HCT116 (cell line): ENCODE measurements around the gene HEPACAM2. TPM values are rescaled to one million over a fixed set of nuclear protein-coding genes. Genes with fewer than 3 reads are reported as not detected.

Source experiments
- ATAC-seq: fragments of 200-7000 bp; cut with Tn5 transposase; 2 replicates; pipeline ENCODE4 v1.9.1; 2020; ENCODE audit warnings: mild to moderate bottlenecking, moderate library complexity
- BruUV-seq: library from RNA; stranded (reverse); fragments of 400-500 nt; replicated peaks from 2 replicates; lab custom pipeline; 2021; lab: Mats Ljungman, UMichigan
- CTCF ChIA-PET: fragments of 300-600 bp; sonication (Branson Sonifier 250); formaldehyde crosslinking; loops from one replicate; lab custom pipeline; 2021; ENCODE audit warnings: antibody characterized with exemption; lab: Charles Lee
- POLR2A ChIA-PET: fragments of 300-600, 350-600 bp; sonication (Branson Sonifier 250); formaldehyde crosslinking; loops from one replicate; lab custom pipeline; 2021; ENCODE audit warnings: antibody characterized with exemption; lab: Charles Lee
- RAD21 ChIA-PET, 2 experiments: fragments of 300-600 bp; sonication (Branson Sonifier 250); formaldehyde crosslinking; loops; one replicate each; lab custom pipeline; 2023; ENCODE audit warnings: low total read pairs in 2 of 2; ENCODE audit not compliant: uncharacterized antibody in 2 of 2, unreplicated experiment in 2 of 2, low non-redundant PET in 1 of 2; lab: Charles Lee
- DNase-seq: peaks from one replicate; pipeline ENCODE4 v3.0.0-alpha.2; 2010; ENCODE audit warnings: low read depth, low spot score
- H2AFZ ChIP-seq: fragments of 200-600 bp; shearing (Covaris generic), sonication (generic); 2 replicates; pipeline ENCODE4 v1.6.1; 2017; ENCODE audit warnings: low read depth, mixed run types, mixed read lengths, antibody characterized with exemption, low read length; ENCODE audit not compliant: poor library complexity, severe bottlenecking
- H3K27ac ChIP-seq: 2 replicates; pipeline ENCODE4 v1.5.1; 2012; ENCODE audit warnings: low read depth, low read length
- H3K27me3 ChIP-seq: fragments of 200-600 bp; sonication (generic); 2 replicates; pipeline ENCODE4 v1.6.1; 2016; ENCODE audit warnings: mixed run types, low read length, mixed read lengths; ENCODE audit not compliant: insufficient read depth
- H3K36me3 ChIP-seq, 2 experiments: fragments of 200-500 bp in 1 of 2; fragments of 200-600 bp in 1 of 2; sonication (Bioruptor generic) in 1 of 2; sonication (generic) in 1 of 2; 2 replicates each; pipeline versions ENCODE4 v1.5.1 to v1.6.1; 2014 to 2016; ENCODE audit warnings: low read length in 2 of 2, inconsistent platforms in 1 of 2, mixed read lengths in 1 of 2, mixed run types in 1 of 2; ENCODE audit not compliant: insufficient read depth in 2 of 2, control insufficient read depth in 1 of 2
- H3K4me1 ChIP-seq, 2 experiments: fragments of 200-600 bp in 1 of 2; sonication (generic) in 1 of 2; 2 replicates each; pipeline versions ENCODE4 v1.5.1 to v1.6.1; 2012 to 2017; ENCODE audit warnings: low read length in 2 of 2, inconsistent platforms in 1 of 2, mild to moderate bottlenecking in 1 of 2, mixed read lengths in 1 of 2, mixed run types in 1 of 2, moderate library complexity in 1 of 2; ENCODE audit not compliant: insufficient read depth in 2 of 2, control insufficient read depth in 1 of 2
- H3K4me2 ChIP-seq: fragments of 200-600 bp; sonication (generic); 2 replicates; pipeline ENCODE4 v1.6.1; 2017; ENCODE audit warnings: mixed run types, low read length, mixed read lengths
- H3K4me3 ChIP-seq, 2 experiments: fragments of 200-600 bp in 1 of 2; sonication (generic) in 1 of 2; replicated peaks in 1 of 2; 2 replicates each; pipeline ENCODE4 v1.5.1; 2011 to 2016; ENCODE audit warnings: low read length in 2 of 2, control low read depth in 1 of 2, low read depth in 1 of 2, mild to moderate bottlenecking in 1 of 2, mixed read lengths in 1 of 2, mixed run types in 1 of 2
- H3K79me2 ChIP-seq: fragments of 200-600 bp; sonication (generic); 2 replicates; pipeline ENCODE4 v1.6.1; 2017; ENCODE audit warnings: mild to moderate bottlenecking, mixed run types, low read length, moderate library complexity, mixed read lengths; ENCODE audit not compliant: insufficient read depth
- H3K9ac ChIP-seq: fragments of 200-600 bp; sonication (generic); 2 replicates; pipeline ENCODE4 v1.6.1; 2016; ENCODE audit warnings: low read length, mixed read lengths
- H3K9me2 ChIP-seq: fragments of 200-600 bp; sonication (generic), shearing (Covaris generic); 2 replicates; pipeline ENCODE4 v1.6.1; 2017; ENCODE audit warnings: mixed run types, mild to moderate bottlenecking, moderate library complexity; ENCODE audit not compliant: insufficient read depth
- H3K9me3 ChIP-seq, 2 experiments: fragments of 200-500 bp in 1 of 2; fragments of 200-600 bp in 1 of 2; sonication (Bioruptor generic) in 1 of 2; sonication (generic) in 1 of 2; 2 replicates each; pipeline ENCODE4 v1.6.1; 2014 to 2017; ENCODE audit warnings: low read length in 2 of 2, mixed read lengths in 2 of 2, inconsistent platforms in 1 of 2, low read depth in 1 of 2, mild to moderate bottlenecking in 1 of 2, mixed run types in 1 of 2, moderate library complexity in 1 of 2; ENCODE audit not compliant: control insufficient read depth in 1 of 2, insufficient read depth in 1 of 2
- H4K20me1 ChIP-seq: fragments of 200-600 bp; sonication (generic), shearing (Covaris generic); 2 replicates; pipeline ENCODE4 v1.6.1; 2017; ENCODE audit warnings: mixed run types, mild to moderate bottlenecking, moderate library complexity; ENCODE audit not compliant: insufficient read depth
- CEBPB ChIP-seq: IDR thresholded peaks from 2 replicates; pipeline ENCODE4 v1.6.1; 2012; ENCODE audit warnings: low read depth
- CTCF ChIP-seq, 3 experiments: fragments of 200-600 bp in 1 of 3; sonication (generic) in 1 of 3; IDR thresholded peaks in 2 of 3; conservative IDR thresholded peaks in 1 of 3; 2 replicates each; pipeline ENCODE4 v1.5.1; 2012 to 2017; ENCODE audit warnings: low read depth in 2 of 3, low read length in 2 of 3, antibody characterized with exemption in 1 of 3, borderline replicate concordance in 1 of 3, control low read depth in 1 of 3, mild to moderate bottlenecking in 1 of 3, mixed read lengths in 1 of 3, mixed run types in 1 of 3, moderate library complexity in 1 of 3; ENCODE audit not compliant: insufficient read depth in 1 of 3
- ELF1 ChIP-seq: IDR thresholded peaks from 2 replicates; pipeline ENCODE4 v1.6.1; 2012; ENCODE audit warnings: low read depth, borderline replicate concordance
- EZH2 ChIP-seq: fragments of 200-600 bp; sonication (generic); IDR thresholded peaks from 2 replicates; pipeline ENCODE4 v1.6.1; 2017; ENCODE audit warnings: antibody characterized with exemption, mixed run types
- EZH2phosphoT487 ChIP-seq: fragments of 200-600 bp; IDR thresholded peaks from 2 replicates; pipeline ENCODE4 v1.6.1; 2018; ENCODE audit warnings: antibody characterized with exemption, borderline replicate concordance
- MAX ChIP-seq: IDR thresholded peaks from 2 replicates; pipeline ENCODE4 v1.6.1; 2012
- POLR2A ChIP-seq: IDR thresholded peaks from 2 replicates; pipeline ENCODE4 v1.7.0; 2011; ENCODE audit warnings: borderline replicate concordance; ENCODE audit not compliant: insufficient read depth, insufficient read length; ENCODE audit errors: extremely low read depth
- POLR2AphosphoS5 ChIP-seq: IDR thresholded peaks from 2 replicates; pipeline ENCODE4 v1.6.1; 2011; ENCODE audit warnings: mild to moderate bottlenecking, low read depth, low read length, moderate library complexity
- RAD21 ChIP-seq: IDR thresholded peaks from 2 replicates; pipeline ENCODE4 v1.6.1; 2012; ENCODE audit warnings: low read depth, mild to moderate bottlenecking
- TCF7L2 ChIP-seq: IDR thresholded peaks from 2 replicates; pipeline ENCODE4 v1.7.0; 2011; ENCODE audit warnings: borderline replicate concordance, inconsistent platforms; ENCODE audit not compliant: insufficient read depth, insufficient read length; ENCODE audit errors: extremely low read depth
- ZFX ChIP-seq: fragments of 450-650 bp; IDR thresholded peaks from 2 replicates; pipeline ENCODE4 v1.6.1; 2017
- ZNF274 ChIP-seq: fragments of 200-500 bp; sonication (Bioruptor generic); IDR thresholded peaks from 2 replicates; pipeline ENCODE4 v1.6.1; 2014; ENCODE audit warnings: mild to moderate bottlenecking, low read depth, low read length, inconsistent platforms
- intact Hi-C: fragments of 100-400 bp; cut with micrococcal nuclease; formaldehyde crosslinking; loops from 2 replicates; pipeline ENCODE4 v1.10.0; 2022
- total RNA-seq: library from RNA; stranded (reverse); gene quantifications from one replicate; pipeline ENCODE4 v1.2.1, GENCODE V29; 2021; ENCODE audit not compliant: unreplicated experiment
- TF ChIP-seq, protein P1 (sequence below): IDR thresholded peaks from 2 replicates; pipeline ENCODE4 v1.6.1; 2012

HEPACAM2 gene
- total RNA-seq, 1 experiment from 2014 or later: not detected

- Histone ChIP-seq H2AFZ (no peak overlapping the region), H3K9ac (no peak overlapping the region), H3K27me3 (no peaks in the 10 kb centered on the region), H4K20me1 (no peaks in the 10 kb centered on the region), H3K36me3 (no peaks in the 10 kb centered on the region), H3K4me1 (no peaks in the 10 kb centered on the region), H3K9me3 (no peaks in the 10 kb centered on the region), H3K4me3 (no peak overlapping the region), H3K27ac (no peak overlapping the region), H3K4me2 (no peak overlapping the region), H3K9me2 (no peaks in the 10 kb centered on the region), H3K79me2 (no peaks in the 10 kb centered on the region)
- ChIA-PET RAD21 (no interaction called here), CTCF (no interaction called here), POLR2A (no interaction called here)
- no peak for ATAC-seq
- TF ChIP-seq ZNF274: no peak
- TF ChIP-seq, protein P1, sequence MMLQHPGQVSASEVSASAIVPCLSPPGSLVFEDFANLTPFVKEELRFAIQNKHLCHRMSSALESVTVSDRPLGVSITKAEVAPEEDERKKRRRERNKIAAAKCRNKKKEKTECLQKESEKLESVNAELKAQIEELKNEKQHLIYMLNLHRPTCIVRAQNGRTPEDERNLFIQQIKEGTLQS: no peak
- TF ChIP-seq POLR2A: no peak
- TF ChIP-seq CEBPB: no peak
- no peak for TF ChIP-seq EZH2phosphoT487
- no TSS peak for BruUV-seq
- DNase-seq: no peak
- intact Hi-C loops: no loop called here
Observed at GRCh38 chr7:93262535-93262934, 36.3 kb upstream of the HEPACAM2 start.

- Histone ChIP-seq H3K27me3 (no peaks in the 10 kb centered on the region), H3K9me3 (no peaks in the 10 kb centered on the region), H3K4me2 (no peak overlapping the region), H2AFZ (no peak overlapping the region), H3K27ac (no peak overlapping the region), H3K79me2 (no peaks in the 10 kb centered on the region), H3K36me3 (no peaks in the 10 kb centered on the region), H4K20me1 (no peaks in the 10 kb centered on the region), H3K9me2 (no peaks in the 10 kb centered on the region), H3K4me1 (no peaks in the 10 kb centered on the region), H3K9ac (no peak overlapping the region), H3K4me3 (no peak overlapping the region)
- no peak for DNase-seq
- BruUV-seq: no TSS peak
- ChIA-PET POLR2A (no interaction called here), RAD21 (no interaction called here), CTCF (no interaction called here)
- no peak for TF ChIP-seq CTCF (IDR thresholded peaks at IDR 0.05 in 2 of 3, conservative IDR thresholded peaks at IDR 0.05 in 1 of 3; ENCODE audit: borderline replicate concordance in 1 of 3, insufficient read depth in 1 of 3, low read depth in 2 of 3, low read length in 2 of 3)
- TF ChIP-seq, protein P1: no peak
- no peak for TF ChIP-seq RAD21
- no peak for TF ChIP-seq ZFX
- no peak for TF ChIP-seq MAX
- TF ChIP-seq TCF7L2: no peak
- TF ChIP-seq EZH2: no peak
- no peak for TF ChIP-seq EZH2phosphoT487
- no peak for TF ChIP-seq ZNF274
- TF ChIP-seq CEBPB: no peak
- TF ChIP-seq ELF1: no peak
- no peak for TF ChIP-seq POLR2AphosphoS5
- intact Hi-C loops: no loop called here
- no peak for ATAC-seq
Observed at GRCh38 chr7:93258661-93259060, 32.4 kb upstream of the HEPACAM2 start.
